Measurements from ENCODE around the gene TRUB2. TPM values are rescaled to one million over a fixed set of nuclear protein-coding genes. Genes with fewer than 3 reads are reported as not detected.

The TRUB2 gene
- total RNA-seq, 3 donors from 2014 or later: 11.8 to 19.8 (median 18.0) TPM

DNA sequence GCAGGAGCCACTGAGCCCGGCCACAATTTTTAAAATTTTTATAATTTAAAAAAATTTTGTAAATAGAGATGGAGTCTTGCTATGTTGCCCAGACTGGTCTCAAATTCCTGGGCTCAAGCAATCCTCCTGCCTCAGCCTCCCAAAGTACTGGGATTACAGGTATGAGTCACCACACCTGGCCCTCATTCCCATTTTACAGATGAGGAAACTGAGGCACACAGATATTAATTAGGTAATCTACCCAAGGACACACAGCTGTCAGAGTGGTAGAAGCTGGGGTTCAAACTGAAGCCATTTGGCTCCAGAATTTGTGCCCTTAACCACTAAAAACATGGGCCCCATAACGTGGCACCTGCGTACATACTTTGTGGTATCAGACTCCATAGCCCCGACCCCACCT is 7.5 kb downstream of the TRUB2 start:
- H3K4me1 ChIP-seq: no peaks in the 10 kb centered on the region
- no peaks in the 10 kb centered on the region for H3K9me3 ChIP-seq
- DNase-seq (ENCODE audit: low spot score in 2 of 2): no peak
- H3K27me3 ChIP-seq: no peaks in the 10 kb centered on the region
- H3K27ac ChIP-seq: no peak overlapping the region
- intact Hi-C loops (cut with DNase I; ENCODE audit: low total_unique reads): no loop called here
- no peak overlapping the region for H3K4me3 ChIP-seq
- H3K36me3 ChIP-seq: peaks cover 10% of the 10 kb centered on the region
- no peak for TF ChIP-seq POLR2AphosphoS5 (IDR thresholded peaks at IDR 0.05)
- TF ChIP-seq POLR2A (IDR thresholded peaks at IDR 0.05): no peak
- no peak for TF ChIP-seq CTCF (IDR thresholded peaks at IDR 0.05)

GRCh38 chr9:128310461-128310860 is 11.8 kb downstream of the TRUB2 start:
- no peaks in the 10 kb centered on the region for H3K9me3 ChIP-seq
- no peak overlapping the region for H3K4me3 ChIP-seq
- peaks cover 18% of the 10 kb centered on the region for H3K36me3 ChIP-seq
- H3K27me3 ChIP-seq: no peaks in the 10 kb centered on the region
- no peaks in the 10 kb centered on the region for H3K4me1 ChIP-seq
- intact Hi-C loops (cut with DNase I; ENCODE audit: low total_unique reads): no loop called here
- TF ChIP-seq POLR2AphosphoS5 (IDR thresholded peaks at IDR 0.05) (no peak), POLR2A (IDR thresholded peaks at IDR 0.05) (no peak), CTCF (IDR thresholded peaks at IDR 0.05) (no peak)
- H3K27ac ChIP-seq: peak overlapping the region; percentile 14 to 32
- no peak for DNase-seq (ENCODE audit: low spot score in 2 of 2)

GRCh38 chr9:128309551-128309950 is 12.7 kb downstream of the TRUB2 start:
- no peaks in the 10 kb centered on the region for H3K27me3 ChIP-seq
- no peaks in the 10 kb centered on the region for H3K4me1 ChIP-seq
- TF ChIP-seq POLR2AphosphoS5 (IDR thresholded peaks at IDR 0.05): no peak
- TF ChIP-seq POLR2A (IDR thresholded peaks at IDR 0.05): no peak
- TF ChIP-seq CTCF (IDR thresholded peaks at IDR 0.05): no peak
- no peak overlapping the region for H3K27ac ChIP-seq
- no peak overlapping the region for H3K4me3 ChIP-seq
- no peak for DNase-seq (ENCODE audit: low spot score in 2 of 2)
- H3K36me3 ChIP-seq: peaks cover 11% of the 10 kb centered on the region
- intact Hi-C loops (cut with DNase I; ENCODE audit: low total_unique reads): no loop called here
- no peaks in the 10 kb centered on the region for H3K9me3 ChIP-seq

GRCh38 chr9:128304971-128305288 is 17.3 kb downstream of the TRUB2 start:
- H3K4me3 ChIP-seq: no peak overlapping the region
- intact Hi-C loops (cut with DNase I; ENCODE audit: low total_unique reads): no loop called here
- no peaks in the 10 kb centered on the region for H3K4me1 ChIP-seq
- H3K9me3 ChIP-seq: no peaks in the 10 kb centered on the region
- no peak for TF ChIP-seq POLR2A (IDR thresholded peaks at IDR 0.05)
- TF ChIP-seq CTCF (IDR thresholded peaks at IDR 0.05): no peak
- no peak for TF ChIP-seq POLR2AphosphoS5 (IDR thresholded peaks at IDR 0.05)
- H3K27me3 ChIP-seq: no peaks in the 10 kb centered on the region
- no peak overlapping the region for H3K27ac ChIP-seq
- peaks cover 10% of the 10 kb centered on the region for H3K36me3 ChIP-seq
- no peak for DNase-seq (ENCODE audit: low spot score in 2 of 2)

DNA sequence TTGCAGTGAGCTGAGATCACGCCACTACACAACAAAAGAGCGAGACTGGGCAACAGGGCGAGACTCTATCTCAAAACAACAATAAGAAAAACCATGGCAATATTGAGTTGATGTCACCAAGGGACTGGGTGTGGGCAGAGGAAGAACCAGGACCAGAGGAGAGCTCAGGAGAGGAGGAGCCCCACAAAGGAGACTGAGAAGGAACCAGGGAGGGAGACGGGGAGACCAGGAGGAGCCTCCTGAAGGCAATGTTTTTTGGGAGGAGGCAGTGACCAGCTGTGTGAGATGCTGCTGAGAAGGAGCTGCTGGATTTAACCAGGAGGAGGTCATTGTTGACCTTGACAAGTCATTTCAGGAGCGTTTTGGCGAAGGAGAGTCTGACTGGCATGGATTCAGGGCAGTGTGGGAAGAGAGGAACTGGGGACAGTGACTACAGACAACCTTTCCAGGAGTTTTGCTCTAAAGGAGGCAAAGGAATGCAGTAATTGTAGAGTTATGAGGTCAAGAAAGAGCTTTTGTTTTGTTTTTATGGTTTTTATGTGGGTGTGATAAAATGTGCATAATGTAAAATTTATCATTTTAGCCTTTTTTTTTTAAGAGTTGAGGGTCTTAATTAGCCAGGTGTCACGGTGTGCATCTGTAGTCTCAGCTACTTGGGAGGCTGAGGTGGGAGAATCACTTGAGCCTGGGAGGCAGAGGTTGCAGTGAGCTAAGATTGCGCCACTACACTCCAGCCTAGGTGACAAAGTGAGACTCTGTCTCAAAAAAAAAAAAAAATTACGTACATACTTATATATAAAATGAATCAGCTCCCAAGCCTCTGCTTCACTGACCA is 17.9 kb downstream of the TRUB2 start:
- H3K9me3 ChIP-seq: no peaks in the 10 kb centered on the region
- H3K4me1 ChIP-seq: no peaks in the 10 kb centered on the region
- peak overlapping the region in 1 of 2 donors; percentile 25 for H3K27ac ChIP-seq
- H3K4me3 ChIP-seq: no peak overlapping the region
- TF ChIP-seq POLR2AphosphoS5 (IDR thresholded peaks at IDR 0.05): no peak
- TF ChIP-seq POLR2A (IDR thresholded peaks at IDR 0.05): no peak
- TF ChIP-seq CTCF (IDR thresholded peaks at IDR 0.05): no peak
- intact Hi-C loops (cut with DNase I; ENCODE audit: low total_unique reads): no loop called here
- H3K36me3 ChIP-seq: peaks cover 4% of the 10 kb centered on the region
- H3K27me3 ChIP-seq: no peaks in the 10 kb centered on the region
- DNase-seq (ENCODE audit: low spot score in 2 of 2): no peak
